NCI-H1694 (cell line): ENCODE measurements around the gene NES.

Experiments used
- DNase-seq: peaks from one replicate; lab custom pipeline; 2025; lab: John Stamatoyannopoulos, UW

The NES gene

DNA sequence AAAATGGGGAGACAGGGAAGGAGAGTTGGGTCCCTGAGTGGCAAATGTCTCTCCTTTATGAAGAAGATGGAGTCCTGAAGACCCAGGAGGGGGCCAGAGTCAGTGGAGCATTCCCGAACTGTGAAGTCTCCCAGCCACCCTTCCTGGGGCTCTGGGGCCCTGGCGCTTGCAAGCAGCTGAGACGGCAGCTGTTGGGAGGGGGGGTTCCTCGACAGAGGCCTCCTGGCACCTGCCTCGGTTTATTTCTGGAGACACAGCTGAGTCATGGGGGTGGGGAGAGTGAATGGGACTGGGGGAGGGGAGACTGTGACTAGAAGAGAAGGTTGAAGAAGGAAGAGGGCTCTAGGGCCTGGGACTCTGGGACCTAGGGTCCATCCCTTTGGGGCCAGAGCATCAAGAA is 14.0 kb downstream of the NES start:
- no peak for DNase-seq

DNA sequence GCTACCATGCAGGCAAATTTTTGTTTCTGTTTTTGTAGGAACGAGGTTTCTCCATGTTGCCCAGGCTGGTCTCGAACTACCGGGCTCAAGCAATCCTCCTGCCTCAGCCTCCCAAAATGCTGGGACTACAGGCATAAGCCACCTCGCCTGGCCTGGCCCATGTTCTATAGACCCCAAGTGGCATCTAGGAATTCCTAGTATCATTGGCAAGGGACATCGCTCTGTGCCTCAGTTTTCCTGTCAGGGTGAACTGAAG is 14.5 kb downstream of the NES start:
- DNase-seq: no peak

DNA sequence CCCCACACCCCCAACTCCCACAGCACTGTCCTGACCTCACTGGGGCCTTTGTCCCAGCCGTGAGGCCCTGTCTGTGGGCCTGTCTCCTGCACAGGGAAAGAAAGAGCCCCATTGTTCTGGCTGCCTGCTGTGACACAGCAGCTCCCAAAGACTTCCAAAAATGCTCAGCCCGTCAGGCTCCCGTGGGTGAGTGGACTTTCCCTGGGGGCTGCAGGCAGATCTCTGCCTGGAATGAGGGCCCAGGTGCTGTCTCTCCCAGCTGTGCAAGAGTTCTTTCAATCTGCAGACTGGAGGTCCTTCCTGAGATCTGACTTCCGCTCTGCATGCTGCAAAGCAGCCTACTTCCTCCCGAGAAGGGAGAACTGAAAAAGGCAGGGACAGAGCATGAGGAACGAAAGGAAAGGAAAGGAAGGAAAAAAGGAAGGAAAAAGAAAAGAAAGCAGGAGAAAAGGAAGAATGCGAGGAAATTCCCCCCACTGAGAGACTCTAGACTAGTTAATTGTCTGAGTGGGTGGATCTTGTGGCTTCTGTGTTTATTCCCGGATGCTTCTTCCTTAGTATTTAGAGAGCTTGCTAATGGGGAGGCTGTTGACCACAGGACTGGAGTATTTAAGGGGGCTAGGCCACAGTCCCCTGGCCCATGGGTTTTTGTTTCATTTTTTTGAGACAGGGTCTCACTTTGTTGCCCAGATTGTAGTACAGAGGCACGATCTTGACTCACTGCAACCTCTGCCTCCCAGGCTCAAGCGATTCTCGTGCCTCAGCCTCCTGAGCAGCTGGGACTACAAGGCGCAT is 15.0 kb downstream of the NES start:
- no peak for DNase-seq

DNA sequence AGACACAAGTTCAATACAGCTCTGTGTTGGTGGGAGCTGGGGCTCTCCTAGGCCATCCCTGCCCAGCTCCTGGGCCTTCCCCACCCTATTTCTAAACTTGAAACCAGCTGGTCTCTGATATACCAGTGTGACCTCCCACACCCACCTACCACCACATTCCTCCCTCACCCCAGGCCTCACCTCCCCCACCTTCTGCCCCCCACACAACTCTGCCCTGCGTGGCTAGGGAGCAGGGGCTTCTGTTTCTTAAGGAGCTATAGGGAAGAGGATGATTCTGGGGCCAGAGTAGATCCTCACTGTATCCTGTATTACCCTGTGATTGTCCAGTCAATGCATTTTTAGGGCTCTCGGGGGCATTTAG is 16.5 kb downstream of the NES start:
- DNase-seq: no peak

DNA sequence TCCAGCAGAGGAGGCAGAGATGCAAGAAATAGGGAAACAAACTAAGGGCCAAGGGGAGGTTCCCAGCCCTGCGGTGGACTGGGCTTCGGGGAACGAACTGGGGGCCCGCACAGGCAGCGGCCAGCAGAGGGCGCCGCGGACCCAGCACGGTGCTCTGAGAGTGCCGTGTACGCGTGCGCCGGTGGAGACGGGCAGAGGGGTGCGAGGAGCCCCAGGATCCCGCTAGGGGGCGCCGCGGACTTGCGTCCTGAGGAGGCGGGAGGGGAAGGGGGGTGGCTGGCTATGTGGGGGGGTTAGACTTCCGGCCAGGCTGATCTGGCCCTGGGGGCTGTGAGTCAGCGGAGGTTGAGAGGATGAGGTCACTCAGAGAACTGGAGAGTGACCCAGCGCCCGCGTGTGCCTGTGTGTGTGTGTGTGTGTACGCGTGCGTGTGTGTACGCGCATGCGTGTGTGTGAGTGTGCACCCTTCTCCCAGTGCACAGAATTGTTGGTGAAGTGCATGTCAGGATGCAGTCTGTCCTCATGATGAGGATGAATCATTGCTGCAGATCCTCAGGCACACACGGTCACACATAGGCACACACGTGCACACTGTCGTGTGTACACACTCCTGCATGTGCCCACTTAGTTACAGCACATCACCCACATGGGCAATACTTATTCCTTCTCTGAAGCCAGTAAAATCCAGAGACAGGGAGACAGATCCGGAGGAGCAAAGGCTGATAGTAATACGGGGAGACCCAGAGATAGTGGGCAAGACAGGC is 17.0 kb downstream of the NES start:
- DNase-seq: peak; percentile 95

DNA sequence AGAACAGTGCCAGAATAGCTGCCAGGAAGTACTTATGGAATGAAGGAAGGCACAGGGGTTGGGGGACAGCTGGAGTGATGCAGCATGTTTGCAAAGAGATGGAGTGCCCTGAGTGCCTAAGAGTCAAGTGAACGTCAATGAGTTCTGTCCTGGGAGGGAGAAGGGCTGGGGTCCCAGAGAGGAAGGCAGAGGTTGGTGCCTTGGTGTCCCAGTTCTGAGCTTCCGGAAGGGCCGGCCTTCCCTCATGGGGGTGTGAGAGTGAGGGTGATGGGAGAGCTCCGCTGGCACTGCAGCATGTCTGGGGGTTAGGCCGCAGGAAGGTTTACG is 17.6 kb downstream of the NES start:
- no peak for DNase-seq

DNA sequence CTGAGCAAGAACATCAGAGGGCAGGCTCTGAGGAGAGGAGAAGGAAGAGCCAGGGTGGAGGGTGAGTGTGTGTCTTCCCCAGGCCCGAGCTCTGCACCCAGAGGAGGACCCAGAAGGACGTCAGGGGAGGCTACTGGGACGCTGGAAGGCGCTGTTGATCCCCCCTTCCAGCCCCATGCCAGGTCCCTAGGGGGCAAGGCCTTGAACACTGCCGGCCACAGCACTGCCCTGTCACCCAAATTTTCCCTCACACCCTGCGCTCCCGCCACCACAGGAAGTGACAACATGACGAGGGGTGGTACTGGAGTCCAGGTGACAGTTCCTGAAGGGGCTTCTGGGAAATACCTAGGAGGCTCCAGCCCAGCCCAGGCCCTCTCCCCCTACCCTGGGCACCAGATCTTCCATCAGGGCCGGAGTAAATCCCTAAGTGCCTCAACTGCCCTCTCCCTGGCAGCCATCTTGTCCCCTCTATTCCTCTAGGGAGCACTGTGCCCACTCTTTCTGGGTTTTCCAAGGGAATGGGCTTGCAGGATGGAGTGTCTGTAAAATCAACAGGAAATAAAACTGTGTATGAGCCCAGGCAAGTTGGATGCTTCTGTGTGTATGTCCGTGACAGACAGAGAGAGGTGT is 18.1 kb downstream of the NES start:
- no peak for DNase-seq

DNA sequence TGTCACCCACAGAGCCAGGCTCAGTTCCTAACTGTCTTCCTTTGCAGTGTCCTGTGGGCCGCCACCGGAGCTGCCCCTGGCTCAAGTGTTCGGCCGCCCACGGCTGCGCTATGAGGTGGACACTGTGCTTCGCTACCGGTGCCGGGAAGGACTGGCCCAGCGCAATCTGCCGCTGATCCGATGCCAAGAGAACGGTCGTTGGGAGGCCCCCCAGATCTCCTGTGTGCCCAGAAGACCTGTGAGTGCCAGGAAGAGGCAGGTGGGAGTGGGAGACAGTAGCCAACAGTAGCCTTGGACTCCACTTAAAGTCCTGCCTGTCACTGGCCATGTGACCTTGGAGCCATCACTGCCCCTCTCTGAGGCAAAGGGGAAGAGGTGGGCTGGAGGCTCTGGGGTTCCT is 18.7 kb downstream of the NES start:
- no peak for DNase-seq

DNA sequence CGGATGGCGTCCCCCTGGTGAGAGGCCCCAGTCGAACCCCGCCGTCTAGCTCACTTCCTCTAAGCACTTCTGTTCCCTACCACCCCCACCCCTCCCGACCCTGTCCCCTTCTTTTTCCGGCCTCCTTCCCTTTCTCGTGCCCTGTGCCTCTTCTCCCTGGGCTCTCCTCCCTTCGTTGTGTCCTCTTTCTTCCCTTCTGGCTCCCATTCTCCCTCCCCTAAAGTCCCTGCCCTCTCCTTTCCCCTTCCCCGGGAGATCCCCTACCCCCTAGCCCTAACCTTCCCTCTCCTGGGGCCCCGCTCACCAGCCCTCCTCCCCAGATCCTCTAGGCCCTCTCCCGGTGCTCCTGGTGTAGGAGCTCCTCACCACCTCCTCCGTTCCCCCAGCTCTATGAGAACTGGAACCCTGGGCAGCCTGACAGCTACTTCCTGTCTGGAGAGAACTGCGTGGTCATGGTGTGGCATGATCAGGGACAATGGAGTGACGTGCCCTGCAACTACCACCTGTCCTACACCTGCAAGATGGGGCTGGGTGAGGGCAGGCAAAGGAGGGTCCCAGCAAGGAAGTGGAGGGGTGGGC is 19.4 kb downstream of the NES start:
- no peak for DNase-seq

DNA sequence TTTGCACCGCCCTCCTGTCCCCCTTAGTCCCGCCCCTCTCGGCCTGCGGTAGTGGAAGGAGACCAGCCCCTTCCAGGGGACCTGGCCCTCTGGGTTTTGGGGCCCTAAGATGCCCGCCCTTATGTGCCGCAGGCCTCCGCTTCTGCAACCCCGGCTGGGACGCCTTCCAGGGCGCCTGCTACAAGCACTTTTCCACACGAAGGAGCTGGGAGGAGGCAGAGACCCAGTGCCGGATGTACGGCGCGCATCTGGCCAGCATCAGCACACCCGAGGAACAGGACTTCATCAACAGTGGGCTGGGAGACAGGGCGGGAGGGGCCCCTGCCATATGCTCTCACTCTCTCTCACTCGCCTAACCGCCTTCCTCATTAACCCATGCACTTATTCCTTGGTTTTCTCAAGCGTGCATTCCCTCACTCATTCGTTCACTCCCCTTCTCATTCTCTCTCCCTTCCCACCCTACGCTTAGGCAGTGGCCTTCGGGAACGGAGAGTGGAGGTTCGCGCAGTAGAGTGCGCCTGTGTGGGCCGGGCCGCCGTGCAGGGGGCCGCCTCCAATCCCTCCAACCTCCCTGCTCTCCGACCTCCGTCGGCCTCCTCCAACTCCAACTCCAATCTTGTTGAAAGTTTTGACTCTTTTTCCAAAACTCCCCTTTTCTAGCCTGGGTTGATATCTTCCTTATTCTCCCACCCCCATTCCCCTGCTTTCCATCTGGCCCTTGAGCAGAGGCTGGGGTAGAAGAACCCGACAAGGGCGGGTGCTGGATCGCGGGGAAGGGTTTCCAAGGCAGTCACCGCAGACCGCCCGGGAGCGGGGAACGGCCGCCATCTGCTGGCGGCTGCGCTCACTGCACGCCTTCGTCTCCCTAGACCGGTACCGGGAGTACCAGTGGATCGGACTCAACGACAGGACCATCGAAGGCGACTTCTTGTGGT is 20.1 kb downstream of the NES start:
- DNase-seq: peak; percentile 80

DNA sequence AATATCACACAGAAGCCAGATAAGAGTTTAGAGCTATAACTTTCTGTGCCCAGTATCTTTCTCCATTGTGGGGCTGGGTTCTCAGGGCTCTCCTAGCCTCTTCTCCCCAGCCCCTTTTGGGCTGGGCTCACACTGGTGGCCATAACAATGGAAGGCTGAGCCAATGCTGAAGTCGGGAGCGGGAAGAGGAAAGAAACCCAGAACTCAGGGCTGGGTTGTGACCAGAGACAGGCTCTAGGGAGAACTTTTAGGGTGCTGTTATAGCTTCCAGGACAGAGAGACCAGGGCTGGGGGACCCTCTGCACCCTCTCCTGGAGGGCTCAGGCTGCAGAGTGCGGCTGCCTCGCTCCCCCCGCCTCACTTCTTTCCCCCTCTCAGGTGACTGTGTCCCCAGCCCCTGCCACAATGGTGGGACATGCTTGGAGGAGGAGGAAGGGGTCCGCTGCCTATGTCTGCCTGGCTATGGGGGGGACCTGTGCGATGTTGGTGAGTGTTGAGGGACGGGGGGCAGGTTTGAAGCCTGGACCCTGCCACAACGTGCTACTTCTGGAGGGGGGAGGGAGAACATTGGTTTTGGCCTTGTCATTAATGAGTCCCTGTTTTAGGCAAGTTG is 21.2 kb downstream of the NES start:
- DNase-seq: no peak

DNA sequence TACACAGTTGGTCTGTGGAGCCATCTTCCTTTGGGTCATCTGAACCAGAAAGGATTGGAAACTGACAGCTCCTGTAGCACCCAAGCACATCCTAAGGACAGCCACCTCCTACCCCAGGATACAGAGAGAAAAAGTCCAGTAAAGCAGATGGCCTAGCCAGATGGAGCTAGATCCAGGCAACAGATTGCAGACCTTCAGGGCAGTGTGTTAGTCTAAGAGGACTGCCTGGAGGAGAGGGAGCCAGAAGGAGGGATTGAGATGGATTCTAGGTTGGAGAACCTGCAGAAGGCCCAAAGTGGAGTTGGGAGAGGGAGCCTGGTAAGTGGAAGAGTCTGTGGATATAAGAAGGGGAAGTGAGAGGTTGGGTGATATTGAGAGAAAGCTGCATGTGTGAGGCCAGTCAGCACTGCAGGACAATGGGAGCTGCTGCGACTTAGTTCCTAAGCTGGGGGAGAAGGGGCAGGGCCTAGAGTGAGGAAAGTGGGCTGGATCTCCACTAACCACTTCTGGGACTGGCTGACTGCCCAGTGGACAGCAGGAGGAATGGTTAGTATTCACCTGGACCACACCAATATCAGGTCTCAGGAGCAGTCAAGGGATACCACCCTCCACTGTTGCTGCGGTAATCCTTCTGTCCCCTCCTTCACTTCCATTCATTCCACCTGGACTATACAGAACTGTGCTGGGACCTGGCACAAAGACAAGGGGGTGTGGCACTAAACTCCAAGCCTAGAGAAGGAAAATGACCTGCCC is 21.9 kb downstream of the NES start:
- DNase-seq: peak; percentile 70

DNA sequence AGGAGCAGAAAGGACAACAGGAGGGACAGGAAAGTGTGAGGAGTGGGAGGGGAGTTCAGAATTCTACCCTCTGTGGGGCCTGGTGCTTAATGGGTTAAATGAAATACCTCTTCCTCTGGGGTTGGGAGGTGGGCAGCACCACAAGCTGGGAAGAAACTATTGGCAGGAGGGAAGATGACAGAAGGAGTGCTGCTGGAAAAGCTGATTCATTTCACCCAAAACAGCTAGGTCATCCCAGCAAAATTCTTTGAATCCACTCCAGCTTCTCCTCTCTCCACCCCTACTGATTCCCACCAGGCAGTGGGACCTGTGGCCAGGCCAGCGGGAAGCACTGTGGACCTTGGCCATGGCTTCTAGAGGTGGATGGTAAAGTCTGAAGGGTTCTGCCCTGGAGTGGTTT is 22.5 kb downstream of the NES start:
- peak; percentile 68 for DNase-seq

DNA sequence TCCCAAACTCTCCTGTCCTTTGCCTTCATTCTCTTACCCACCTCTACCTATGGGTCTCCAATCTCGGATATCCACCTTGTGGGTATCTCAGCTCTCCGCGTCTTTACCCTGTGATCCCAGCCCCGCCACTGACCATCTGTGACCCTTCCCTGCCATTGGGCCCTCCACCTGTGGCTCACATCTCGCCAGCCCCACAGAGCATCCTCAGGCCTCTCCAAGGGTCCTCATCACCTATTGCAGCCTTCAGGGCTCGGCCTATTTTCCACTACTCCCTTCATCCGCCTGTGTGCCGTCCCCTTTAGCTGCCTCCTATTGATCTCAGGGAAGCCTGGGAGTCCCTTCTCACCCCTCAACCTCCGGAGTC is 24.2 kb downstream of the NES start:
- no peak for DNase-seq

DNA sequence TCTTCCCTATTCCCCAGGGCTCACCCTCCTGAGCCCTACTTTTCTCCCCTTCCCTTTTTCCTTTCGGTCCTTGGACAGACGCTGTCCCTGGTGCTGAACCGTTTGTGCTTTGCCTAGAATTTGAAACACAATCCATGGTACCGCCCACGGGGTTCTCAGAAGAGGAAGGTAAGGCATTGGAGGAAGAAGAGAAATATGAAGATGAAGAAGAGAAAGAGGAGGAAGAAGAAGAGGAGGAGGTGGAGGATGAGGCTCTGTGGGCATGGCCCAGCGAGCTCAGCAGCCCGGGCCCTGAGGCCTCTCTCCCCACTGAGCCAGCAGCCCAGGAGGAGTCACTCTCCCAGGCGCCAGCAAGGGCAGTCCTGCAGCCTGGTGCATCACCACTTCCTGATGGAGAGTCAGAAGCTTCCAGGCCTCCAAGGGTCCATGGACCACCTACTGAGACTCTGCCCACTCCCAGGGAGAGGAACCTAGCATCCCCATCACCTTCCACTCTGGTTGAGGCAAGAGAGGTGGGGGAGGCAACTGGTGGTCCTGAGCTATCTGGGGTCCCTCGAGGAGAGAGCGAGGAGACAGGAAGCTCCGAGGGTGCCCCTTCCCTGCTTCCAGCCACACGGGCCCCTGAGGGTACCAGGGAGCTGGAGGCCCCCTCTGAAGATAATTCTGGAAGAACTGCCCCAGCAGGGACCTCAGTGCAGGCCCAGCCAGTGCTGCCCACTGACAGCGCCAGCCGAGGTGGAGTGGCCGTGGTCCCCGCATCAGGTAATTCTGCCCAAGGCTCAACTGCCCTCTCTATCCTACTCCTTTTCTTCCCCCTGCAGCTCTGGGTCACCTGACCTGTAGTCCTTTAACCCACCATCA is 24.8 kb downstream of the NES start:
- DNase-seq: no peak

DNA sequence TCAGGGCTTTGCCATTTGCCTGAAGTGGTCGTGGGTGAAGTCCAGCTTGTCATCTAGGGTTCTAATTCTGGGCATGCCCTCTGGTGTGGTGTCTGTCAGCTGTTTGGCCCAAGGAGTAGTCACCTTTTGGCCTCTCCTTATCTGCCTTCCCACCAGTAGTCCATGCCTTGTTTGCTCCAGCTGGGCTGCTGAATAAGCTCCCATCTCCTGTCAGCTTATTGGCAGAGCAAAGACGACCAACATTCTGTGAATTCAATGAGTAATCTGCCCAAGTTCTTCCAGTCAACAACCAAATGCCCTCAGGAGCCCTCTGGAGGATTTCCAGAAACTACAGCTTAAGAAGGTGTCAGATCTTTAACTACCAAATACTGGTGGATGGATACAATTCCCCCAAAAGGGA is 28.3 kb downstream of the NES start:
- DNase-seq: no peak

DNA sequence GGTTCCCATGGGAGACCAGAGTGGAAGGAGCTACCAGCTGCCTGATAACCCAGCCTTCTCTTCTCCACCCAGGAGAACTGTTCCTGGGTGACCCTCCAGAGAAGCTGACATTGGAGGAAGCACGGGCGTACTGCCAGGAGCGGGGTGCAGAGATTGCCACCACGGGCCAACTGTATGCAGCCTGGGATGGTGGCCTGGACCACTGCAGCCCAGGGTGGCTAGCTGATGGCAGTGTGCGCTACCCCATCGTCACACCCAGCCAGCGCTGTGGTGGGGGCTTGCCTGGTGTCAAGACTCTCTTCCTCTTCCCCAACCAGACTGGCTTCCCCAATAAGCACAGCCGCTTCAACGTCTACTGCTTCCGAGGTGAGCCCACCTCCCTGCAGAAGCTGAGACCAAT is 28.7 kb downstream of the NES start:
- no peak for DNase-seq

DNA sequence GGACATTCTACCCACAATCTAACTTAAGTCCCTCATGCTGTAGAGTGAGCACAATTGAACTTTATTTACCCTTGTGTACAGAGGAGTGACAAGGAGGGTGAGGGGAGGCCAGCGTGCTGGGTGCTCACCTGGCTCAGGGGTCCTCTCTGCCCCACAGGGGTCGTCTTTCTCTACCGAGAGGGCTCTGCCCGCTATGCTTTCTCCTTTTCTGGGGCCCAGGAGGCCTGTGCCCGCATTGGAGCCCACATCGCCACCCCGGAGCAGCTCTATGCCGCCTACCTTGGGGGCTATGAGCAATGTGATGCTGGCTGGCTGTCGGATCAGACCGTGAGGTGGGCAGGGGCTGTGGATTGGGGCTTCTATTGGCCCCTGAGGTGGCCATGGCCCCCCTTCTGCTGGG is 29.9 kb downstream of the NES start:
- DNase-seq: no peak

DNA sequence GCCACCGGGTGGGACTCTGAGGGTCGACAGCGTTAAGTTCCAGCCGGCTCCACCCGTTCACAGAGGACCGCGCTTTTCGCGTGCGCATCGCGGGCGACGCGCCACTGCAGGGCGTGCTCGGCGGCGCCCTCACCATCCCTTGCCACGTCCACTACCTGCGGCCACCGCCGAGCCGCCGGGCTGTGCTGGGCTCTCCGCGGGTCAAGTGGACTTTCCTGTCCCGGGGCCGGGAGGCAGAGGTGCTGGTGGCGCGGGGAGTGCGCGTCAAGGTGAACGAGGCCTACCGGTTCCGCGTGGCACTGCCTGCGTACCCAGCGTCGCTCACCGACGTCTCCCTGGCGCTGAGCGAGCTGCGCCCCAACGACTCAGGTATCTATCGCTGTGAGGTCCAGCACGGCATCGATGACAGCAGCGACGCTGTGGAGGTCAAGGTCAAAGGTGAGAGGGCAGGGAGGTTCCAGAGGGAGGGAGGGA is 30.4 kb downstream of the NES start:
- DNase-seq: no peak

DNA sequence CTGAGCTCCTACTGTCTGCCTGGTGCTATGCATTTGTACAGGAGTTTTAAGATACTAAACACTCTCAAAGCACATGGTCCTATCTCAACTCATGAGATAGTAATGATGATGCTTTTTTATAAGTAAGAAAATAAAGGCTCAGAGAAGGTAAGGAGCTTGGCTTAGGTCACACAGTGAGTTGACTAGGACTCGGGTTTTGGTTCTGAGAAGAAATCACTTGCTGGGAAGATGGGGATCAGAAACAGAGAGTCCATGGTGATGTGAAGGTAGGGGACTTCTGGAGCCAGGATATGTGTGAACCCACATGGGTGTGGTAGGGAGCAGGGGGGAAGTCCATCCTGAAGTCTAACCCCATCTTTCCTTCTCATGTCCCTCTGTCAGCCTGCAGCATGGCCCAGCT is 31.5 kb downstream of the NES start:
- no peak for DNase-seq
